ENCODE data around the gene RAB21.

DNA sequence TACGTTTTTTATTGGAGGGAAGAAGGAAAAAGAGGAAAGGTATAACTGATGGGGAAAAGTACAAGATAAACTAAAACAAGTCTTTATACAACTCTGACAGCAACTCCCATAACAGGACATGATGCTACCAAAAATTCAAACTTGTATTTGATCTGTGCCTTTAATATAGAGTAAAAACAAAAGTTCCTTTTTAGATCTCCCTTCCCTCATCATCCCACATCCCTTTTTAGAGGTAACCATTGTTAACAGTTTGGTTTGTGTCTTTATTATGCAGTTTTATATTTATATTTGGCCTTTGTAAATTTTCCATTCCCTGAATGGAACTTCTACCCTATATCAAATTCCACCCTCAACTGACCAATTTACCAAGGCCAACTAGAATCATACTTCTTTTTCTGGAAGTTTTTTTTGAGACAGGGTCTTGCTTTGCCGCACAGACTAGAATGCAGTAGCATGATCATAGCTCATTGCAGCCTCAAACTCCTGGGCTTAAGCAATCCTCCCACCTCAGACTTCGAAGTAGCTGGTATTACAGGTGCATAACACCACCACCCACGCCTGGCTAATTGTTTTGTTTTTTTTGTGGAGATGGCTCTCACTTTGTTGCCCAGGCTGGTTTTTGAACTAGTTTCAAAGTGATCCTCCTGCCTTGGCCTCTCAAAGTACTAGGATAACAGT, 36.9 kb downstream of the RAB21 start:
- TF ChIP-seq CTCF (conservative IDR thresholded peaks at IDR 0.05), result no peak
- no peak for TF ChIP-seq EZH2 (IDR thresholded peaks at IDR 0.05; ENCODE audit: low read depth)

Measured in PC-9 (cell line).